IPS DF 6.9 (cell line): ENCODE results near the gene PRKACA.
A peak's percentile ranks its signal among the peaks of the same experiment; 100 is the strongest.

Experiments
- DNase-seq: peaks from one replicate; pipeline ENCODE4 v3.0.0-alpha.2; 2013; ENCODE audit warnings: low read depth, low spot score
- H3K27ac ChIP-seq: one replicate; pipeline ENCODE4 v1.5.1; 2013; ENCODE audit warnings: low read length, control low read depth
- H3K27me3 ChIP-seq: 2 replicates; pipeline ENCODE4 v1.6.1; 2013; ENCODE audit warnings: mild to moderate bottlenecking, low read length; ENCODE audit not compliant: control insufficient read depth, insufficient read depth
- H3K36me3 ChIP-seq: 2 replicates; pipeline ENCODE4 v1.6.1; 2013; ENCODE audit warnings: low read length; ENCODE audit not compliant: control insufficient read depth, insufficient read depth
- H3K4me1 ChIP-seq: 2 replicates; pipeline ENCODE4 v1.6.1; 2013; ENCODE audit warnings: low read length; ENCODE audit not compliant: control insufficient read depth, insufficient read depth
- H3K4me3 ChIP-seq: 2 replicates; pipeline ENCODE4 v1.5.1; 2013; ENCODE audit warnings: mild to moderate bottlenecking, low read length
- H3K9me3 ChIP-seq: 2 replicates; pipeline ENCODE4 v1.6.1; 2013; ENCODE audit warnings: low read length, inconsistent platforms; ENCODE audit not compliant: control insufficient read depth, insufficient read depth
- WGBS: extraction: QIAGEN DNeasy Blood & Tissue Kit; methylation state at CpG from one replicate; pipeline ENCODE4 v1.1.7; 2013; ENCODE audit warnings: mixed read lengths, missing lambda C conversion rate; ENCODE audit not compliant: insufficient read length, insufficient coverage; 5-methylcytosine and 5-hydroxymethylcytosine counted together

The PRKACA gene

DNA sequence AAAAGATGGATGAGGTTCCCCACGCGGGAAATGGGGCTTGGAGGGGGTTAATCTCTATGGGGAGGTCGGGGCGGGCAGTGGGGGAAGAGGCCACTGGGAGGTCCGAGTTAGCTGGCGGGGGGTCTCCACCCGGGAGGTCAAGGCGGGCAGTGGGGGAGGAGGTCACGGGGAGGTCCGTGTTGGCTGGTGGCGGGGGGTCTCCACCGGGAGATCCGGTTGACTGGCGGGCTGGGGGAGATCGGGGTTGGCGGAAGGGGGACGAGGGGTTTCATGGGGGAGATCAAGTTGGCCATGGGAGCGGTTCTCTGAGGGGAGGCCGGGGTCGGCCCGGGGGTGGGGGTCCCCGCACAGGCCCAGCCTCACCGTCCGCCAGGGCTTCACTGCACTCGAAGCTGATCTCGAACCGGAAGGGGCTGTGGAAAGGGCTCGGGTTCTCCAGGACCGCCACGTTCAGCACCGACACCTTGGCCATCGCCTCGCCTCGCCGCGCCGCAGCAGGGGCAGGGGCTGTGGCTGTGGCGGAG, 18.5 kb upstream of the PRKACA start:
- H3K27ac ChIP-seq: no peak overlapping the region
- no CpG with 5 or more reads among the region's 38 CpGs for WGBS
- H3K4me1 ChIP-seq: peaks cover 2% of the 10 kb centered on the region; the same call in 1 of the 2 replicates
- peak overlapping the region; percentile 78 for H3K4me3 ChIP-seq
- no peaks in the 10 kb centered on the region for H3K36me3 ChIP-seq
- DNase-seq: no peak
- no peaks in the 10 kb centered on the region for H3K27me3 ChIP-seq
- H3K9me3 ChIP-seq: no peaks in the 10 kb centered on the region

DNA sequence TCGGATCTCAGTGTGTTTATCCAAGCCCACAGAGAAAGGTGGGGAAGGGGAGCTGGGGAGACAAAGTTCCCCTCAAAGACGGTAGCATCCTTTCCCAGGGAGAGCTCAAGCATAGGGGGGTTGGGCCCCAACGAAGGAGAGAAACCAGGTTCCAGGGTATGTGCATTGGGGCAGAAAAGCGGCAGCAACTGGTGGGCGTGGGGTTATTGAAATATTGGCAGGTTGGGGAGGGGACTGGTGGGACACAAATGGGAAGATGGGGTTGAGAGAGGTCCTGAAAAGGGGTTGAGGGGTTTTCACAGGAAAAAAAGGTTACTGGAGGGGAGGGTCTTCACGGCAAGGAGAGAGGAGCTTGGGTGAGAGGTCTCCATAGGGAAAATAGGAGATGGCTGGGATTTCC, 17.8 kb upstream of the PRKACA start:
- no peaks in the 10 kb centered on the region for H3K36me3 ChIP-seq
- peak overlapping the region; percentile 78; the same call in 1 of the 2 replicates for H3K4me3 ChIP-seq
- no peaks in the 10 kb centered on the region for H3K27me3 ChIP-seq
- no CpG with 5 or more reads among the region's 6 CpGs for WGBS
- no peak for DNase-seq
- H3K27ac ChIP-seq: no peak overlapping the region
- peaks cover 2% of the 10 kb centered on the region; the same call in 1 of the 2 replicates for H3K4me1 ChIP-seq
- no peaks in the 10 kb centered on the region for H3K9me3 ChIP-seq

DNA sequence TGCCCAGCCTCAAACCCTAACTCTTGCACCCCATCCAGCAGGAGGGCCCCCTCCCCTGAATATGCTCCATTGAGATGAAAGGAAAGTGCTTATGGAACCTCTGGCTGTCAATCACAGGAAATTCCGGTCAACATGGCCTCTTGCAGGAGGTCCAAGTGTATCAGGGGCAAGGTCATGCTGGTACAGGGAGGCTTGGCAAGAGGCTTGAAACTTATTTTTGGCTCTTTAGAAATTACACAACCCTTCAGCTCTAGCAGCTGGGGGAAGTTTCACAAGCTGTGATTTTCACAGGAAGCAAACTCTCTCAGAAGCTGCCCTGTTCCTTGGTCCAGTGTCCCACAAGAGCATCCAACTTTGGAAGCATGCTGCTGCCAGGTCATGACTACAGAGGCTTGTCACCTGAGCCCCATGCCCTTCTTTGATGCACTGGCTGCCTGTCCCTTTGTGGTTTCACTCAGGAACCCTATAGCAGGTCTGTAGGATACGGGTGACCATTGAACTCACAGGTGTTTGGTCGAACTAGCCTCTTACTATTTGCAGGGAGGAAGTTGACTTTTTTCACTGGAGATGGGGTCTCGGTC, 10.5 kb upstream of the PRKACA start:
- DNase-seq: no peak
- Histone ChIP-seq H3K4me1 (no peaks in the 10 kb centered on the region), H3K4me3 (no peak overlapping the region), H3K36me3 (peaks cover 6% of the 10 kb centered on the region), H3K9me3 (no peaks in the 10 kb centered on the region), H3K27ac (no peak overlapping the region), H3K27me3 (no peaks in the 10 kb centered on the region)
- no CpG with 5 or more reads among the region's 4 CpGs for WGBS

DNA sequence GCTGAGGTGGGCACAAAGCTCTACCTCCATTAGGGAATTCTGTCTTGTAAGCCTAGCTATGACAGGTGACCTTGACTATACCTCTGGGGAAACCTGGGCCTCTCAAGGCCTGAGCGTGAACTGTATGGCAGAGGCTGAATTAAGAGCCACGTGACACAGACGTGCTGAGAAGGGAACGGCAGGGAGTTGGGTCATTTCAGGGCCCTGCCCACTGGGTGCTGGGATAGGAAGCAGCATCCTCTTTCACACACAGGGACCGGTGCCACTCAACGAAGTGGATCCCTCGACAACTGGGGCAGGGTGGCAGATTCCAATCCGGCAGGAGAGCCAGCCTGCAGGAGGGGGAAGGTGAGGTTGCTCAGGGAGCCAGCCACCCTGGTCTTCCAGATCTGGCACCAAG, 9.6 kb upstream of the PRKACA start:
- Histone ChIP-seq H3K27ac (no peak overlapping the region), H3K4me1 (no peaks in the 10 kb centered on the region), H3K9me3 (no peaks in the 10 kb centered on the region), H3K36me3 (peaks cover 6% of the 10 kb centered on the region), H3K4me3 (no peak overlapping the region), H3K27me3 (no peaks in the 10 kb centered on the region)
- no CpG with 5 or more reads among the region's 8 CpGs for WGBS
- no peak for DNase-seq

DNA sequence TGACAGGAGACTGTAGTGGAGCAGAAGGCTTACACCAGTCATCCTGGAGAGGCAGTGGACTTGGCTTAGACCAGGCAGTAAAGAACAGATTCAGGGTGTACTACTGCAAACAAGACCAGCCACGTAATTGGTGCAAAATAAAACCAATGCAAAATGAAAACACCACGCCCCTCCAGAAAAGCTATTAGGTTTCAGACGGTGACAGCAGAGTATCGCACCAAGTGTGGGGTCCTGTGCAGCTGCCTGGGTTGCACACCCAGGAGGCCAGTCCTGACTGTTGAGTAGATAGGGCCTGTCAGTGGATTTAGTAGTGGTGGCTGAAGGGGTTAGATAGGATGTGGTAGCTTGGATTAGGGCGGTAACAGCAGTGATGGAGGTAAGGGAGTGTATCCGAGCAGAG, 5.4 kb upstream of the PRKACA start:
- Histone ChIP-seq H3K4me1 (no peaks in the 10 kb centered on the region; the same call in 1 of the 2 replicates), H3K9me3 (no peaks in the 10 kb centered on the region), H3K27me3 (no peaks in the 10 kb centered on the region), H3K27ac (no peak overlapping the region), H3K4me3 (no peak overlapping the region), H3K36me3 (peaks cover 6% of the 10 kb centered on the region; the same call in 1 of the 2 replicates)
- no CpG with 5 or more reads among the region's 6 CpGs for WGBS
- no peak for DNase-seq

DNA sequence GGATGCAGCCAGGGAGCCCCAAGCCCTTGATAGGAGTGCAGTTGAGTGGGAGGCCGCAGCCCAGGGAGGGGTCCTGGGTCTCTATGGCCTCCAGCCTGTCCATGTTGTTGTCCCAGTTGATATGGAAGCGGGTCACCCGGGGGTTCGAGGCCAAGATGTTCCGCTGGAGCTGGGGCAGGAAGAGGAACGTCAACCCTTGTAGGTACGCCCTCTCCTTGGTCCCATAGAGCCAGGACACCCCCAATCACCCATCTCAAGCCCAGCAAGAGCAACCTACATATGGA, 2.9 kb upstream of the PRKACA start:
- Histone ChIP-seq H3K4me1 (no peaks in the 10 kb centered on the region; the same call in 1 of the 2 replicates), H3K27ac (no peak overlapping the region), H3K36me3 (peaks cover 6% of the 10 kb centered on the region; the same call in 1 of the 2 replicates), H3K4me3 (no peak overlapping the region), H3K9me3 (no peaks in the 10 kb centered on the region), H3K27me3 (no peaks in the 10 kb centered on the region)
- no peak for DNase-seq
- WGBS: no CpG with 5 or more reads among the region's 7 CpGs

DNA sequence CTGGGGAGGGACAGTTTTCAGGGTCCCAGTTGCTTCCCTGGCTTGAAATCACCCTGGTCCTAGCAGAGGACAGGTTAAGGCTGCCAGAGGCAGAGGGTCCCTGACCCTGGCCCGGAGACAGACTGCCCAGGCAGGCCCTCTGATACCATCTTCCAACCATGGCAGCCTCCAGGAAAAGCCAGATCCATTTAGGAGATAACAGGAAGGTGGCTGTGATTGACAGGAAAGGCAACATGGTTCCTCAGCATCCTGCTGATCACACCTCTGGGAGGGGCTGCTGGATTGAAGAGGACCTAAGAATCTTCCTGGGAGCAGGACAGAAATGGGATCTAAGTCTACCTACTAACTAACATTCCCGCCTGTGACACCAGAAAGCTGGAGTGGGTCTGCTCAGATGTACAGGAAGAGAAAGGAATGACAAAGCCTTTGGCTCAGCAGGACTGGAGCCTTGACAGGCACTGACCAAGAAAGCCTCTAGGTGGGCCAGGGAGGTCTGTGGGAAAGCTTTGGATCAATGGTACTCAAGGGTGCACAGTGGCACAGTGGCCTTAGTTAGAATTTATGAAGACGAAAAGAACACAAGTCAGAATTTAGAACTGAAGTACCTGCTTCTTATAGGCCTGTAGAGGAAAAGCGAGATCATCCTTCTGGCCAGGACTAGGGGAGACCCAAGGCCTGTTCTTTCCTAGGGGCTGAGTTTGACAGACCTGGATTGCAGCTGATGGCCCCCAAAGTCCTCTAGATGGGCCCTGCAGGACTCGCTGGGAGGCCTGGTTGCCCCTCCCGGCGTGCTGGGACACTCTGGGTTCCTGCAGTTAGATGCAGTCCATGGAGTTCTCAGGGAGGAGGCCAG, 2.3 kb upstream of the PRKACA start:
- Histone ChIP-seq H3K4me3 (no peak overlapping the region), H3K27ac (no peak overlapping the region), H3K9me3 (no peaks in the 10 kb centered on the region), H3K4me1 (no peaks in the 10 kb centered on the region; the same call in 1 of the 2 replicates), H3K36me3 (peaks cover 6% of the 10 kb centered on the region; the same call in 1 of the 2 replicates), H3K27me3 (no peaks in the 10 kb centered on the region)
- no CpG with 5 or more reads among the region's 7 CpGs for WGBS
- DNase-seq: no peak

DNA sequence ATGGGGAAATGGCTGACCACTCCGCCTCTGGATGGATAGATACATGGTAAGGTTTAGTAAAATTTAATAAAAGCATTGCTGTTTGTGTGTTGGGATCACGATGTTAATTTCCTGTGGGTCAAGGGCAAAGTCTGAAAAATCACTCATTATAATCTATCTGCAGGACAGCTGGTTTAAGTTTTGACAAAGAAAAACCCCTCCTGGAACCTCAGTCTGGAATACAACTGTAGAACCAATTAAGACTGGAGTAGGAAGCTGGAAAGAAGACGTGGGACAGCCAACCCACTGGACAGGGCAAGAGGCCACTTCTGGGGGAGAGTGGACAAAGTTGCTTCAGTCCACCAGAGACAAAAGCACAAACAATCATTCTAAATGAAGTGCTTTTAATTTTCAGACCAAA, 1.6 kb upstream of the PRKACA start:
- no peak overlapping the region for H3K27ac ChIP-seq
- no peaks in the 10 kb centered on the region for H3K9me3 ChIP-seq
- DNase-seq: no peak
- 0 out of 2 replicates have a peak, but pooled peaks cover 2% of the 10 kb centered on the region for H3K36me3 ChIP-seq
- H3K27me3 ChIP-seq: no peaks in the 10 kb centered on the region
- no peaks in the 10 kb centered on the region; the same call in 1 of the 2 replicates for H3K4me1 ChIP-seq
- WGBS: no CpG with 5 or more reads among the region's 3 CpGs
- no peak overlapping the region for H3K4me3 ChIP-seq

DNA sequence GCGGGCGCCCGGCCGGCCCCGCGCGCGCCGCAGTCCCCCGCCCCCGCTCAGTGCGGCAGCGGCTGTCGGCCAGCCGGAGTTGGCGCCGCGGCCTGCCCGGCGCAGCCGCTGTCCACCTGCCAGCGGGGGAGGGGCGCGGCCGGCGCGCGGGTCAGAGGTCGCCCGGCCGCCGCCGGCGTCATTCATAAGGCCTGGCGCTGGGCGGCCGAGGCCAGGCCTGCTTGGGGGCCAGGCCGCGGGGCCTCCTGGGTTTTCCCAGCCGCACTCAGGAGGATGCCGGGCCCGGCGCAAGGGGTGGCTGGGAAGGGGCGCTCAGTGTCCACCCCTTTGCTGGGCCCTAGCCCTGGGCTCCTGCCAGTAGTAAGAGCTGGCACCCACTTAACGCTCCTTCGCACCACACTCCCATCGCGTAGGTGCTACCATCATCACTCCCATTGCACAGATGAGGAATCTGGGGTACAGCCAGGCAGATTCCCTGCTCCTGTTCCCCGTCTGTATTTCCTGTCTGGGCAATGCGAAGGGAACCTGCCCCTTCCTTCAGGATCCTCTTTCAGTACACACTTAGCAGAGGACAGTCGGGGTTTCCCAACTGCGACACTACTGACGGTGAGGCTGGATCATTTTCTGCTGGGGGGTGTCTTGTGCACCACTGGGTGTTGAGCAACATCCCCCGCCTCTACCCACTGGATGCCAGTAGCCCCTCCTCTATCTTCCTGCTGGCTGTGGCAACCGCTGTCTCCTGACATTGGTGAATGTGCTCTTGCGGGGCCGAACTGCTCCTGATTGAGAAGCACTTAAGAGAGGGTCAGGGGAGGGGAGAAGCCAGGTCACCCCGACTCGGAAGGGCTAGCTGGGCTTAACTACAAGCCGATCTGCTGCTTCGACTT, 846 bp upstream of the PRKACA start:
- WGBS: no CpG with 5 or more reads among the region's 61 CpGs
- no peaks in the 10 kb centered on the region for H3K27me3 ChIP-seq
- H3K4me3 ChIP-seq: peak overlapping the region; percentile 42; the same call in 1 of the 2 replicates
- DNase-seq: no peak
- H3K36me3 ChIP-seq: 0 out of 2 replicates have a peak, but pooled peaks cover 2% of the 10 kb centered on the region
- H3K4me1 ChIP-seq: peaks cover 2% of the 10 kb centered on the region; the same call in 1 of the 2 replicates
- H3K27ac ChIP-seq: no peak overlapping the region
- no peaks in the 10 kb centered on the region for H3K9me3 ChIP-seq
